Lower leg skin (tissue), 3 donors: ENCODE results near the gene ADAMTS17.

Experiments
- CTCF ChIP-seq, 3 donors: fragments of 450-650 bp; IDR thresholded peaks; one replicate each; pipeline ENCODE4 v1.5.1; 2016; ENCODE audit warnings: antibody characterized with exemption in 3 of 3, mild to moderate bottlenecking in 3 of 3, moderate library complexity in 2 of 3
- POLR2A ChIP-seq, 2 donors: fragments of 450-650 bp; IDR thresholded peaks; one replicate each; pipeline ENCODE4 v1.6.1; 2016 to 2017; ENCODE audit warnings: antibody characterized with exemption in 2 of 2, mild to moderate bottlenecking in 1 of 2, moderate library complexity in 1 of 2

- TF ChIP-seq CTCF (IDR thresholded peaks at IDR 0.05) (no peak), POLR2A (IDR thresholded peaks at IDR 0.05) (no peak)
These were observed 387.2 kb downstream of the ADAMTS17 start for GRCh38 chr15:99954361-99955180.
